H9 (cell line): ENCODE results near the gene LRRC8B. TPM values are rescaled to one million over a fixed set of nuclear protein-coding genes. Genes with fewer than 3 reads are reported as not detected.

Source experiments
- DNase-seq: peaks from one replicate; pipeline ENCODE4 v3.0.0-alpha.2; 2017
- H2AFZ ChIP-seq: one replicate; pipeline ENCODE4 v1.6.1; 2013; ENCODE audit warnings: mild to moderate bottlenecking, low read length, control low read depth, moderate library complexity
- H2AK5ac ChIP-seq: 2 replicates; pipeline ENCODE4 v1.6.1; 2013; ENCODE audit warnings: low read length, control low read depth, mixed read lengths; ENCODE audit not compliant: insufficient read length
- H2BK120ac ChIP-seq: one replicate; pipeline ENCODE4 v1.6.1; 2013; ENCODE audit warnings: low read depth, mild to moderate bottlenecking, low read length, control low read depth, inconsistent platforms; ENCODE audit not compliant: poor library complexity, severe bottlenecking
- H2BK12ac ChIP-seq: 2 replicates; pipeline ENCODE4 v1.6.1; 2013; ENCODE audit warnings: low read length, control low read depth, mixed read lengths, low read depth; ENCODE audit not compliant: insufficient read length
- H2BK15ac ChIP-seq: 2 replicates; pipeline ENCODE4 v1.6.1; 2013; ENCODE audit warnings: low read depth, low read length, control low read depth
- H2BK20ac ChIP-seq: one replicate; pipeline ENCODE4 v1.6.1; 2013; ENCODE audit warnings: low read depth, mild to moderate bottlenecking, low read length, control low read depth, inconsistent platforms; ENCODE audit not compliant: poor library complexity, severe bottlenecking
- H2BK5ac ChIP-seq: 2 replicates; pipeline ENCODE4 v1.6.1; 2013; ENCODE audit warnings: low read length, control low read depth, mixed read lengths; ENCODE audit not compliant: insufficient read length
- H3K14ac ChIP-seq: 2 replicates; pipeline ENCODE4 v1.6.1; 2013; ENCODE audit warnings: low read length, control low read depth; ENCODE audit not compliant: insufficient read depth
- H3K18ac ChIP-seq: 2 replicates; pipeline ENCODE4 v1.6.1; 2013; ENCODE audit warnings: low read depth, mild to moderate bottlenecking, mixed read lengths, low read length, control low read depth; ENCODE audit not compliant: insufficient read length
- H3K23ac ChIP-seq: 2 replicates; pipeline ENCODE4 v1.6.1; 2013; ENCODE audit warnings: low read length, control low read depth, mixed read lengths, low read depth; ENCODE audit not compliant: insufficient read length
- H3K23me2 ChIP-seq: 2 replicates; pipeline ENCODE4 v1.6.1; 2013; ENCODE audit warnings: low read depth, mild to moderate bottlenecking, mixed read lengths, low read length, control low read depth; ENCODE audit not compliant: insufficient read length, poor library complexity, severe bottlenecking
- H3K27ac ChIP-seq: 2 replicates; pipeline ENCODE4 v1.5.1; 2013; ENCODE audit warnings: low read length, control low read depth, mixed read lengths, low read depth; ENCODE audit not compliant: insufficient read length
- H3K27me3 ChIP-seq: 2 replicates; pipeline ENCODE4 v1.6.1; 2013; ENCODE audit warnings: low read length, control low read depth, inconsistent platforms; ENCODE audit not compliant: insufficient read depth
- H3K4ac ChIP-seq: 2 replicates; pipeline ENCODE4 v1.6.1; 2013; ENCODE audit warnings: low read depth, mild to moderate bottlenecking, control low read depth, inconsistent platforms, low read length, moderate library complexity
- H3K4me1 ChIP-seq: 2 replicates; pipeline ENCODE4 v1.6.1; 2013; ENCODE audit warnings: low read length, control low read depth, inconsistent platforms; ENCODE audit not compliant: insufficient read depth
- H3K4me2 ChIP-seq: 2 replicates; pipeline ENCODE4 v1.6.1; 2013; ENCODE audit warnings: low read length, control low read depth, mixed read lengths; ENCODE audit not compliant: insufficient read length, insufficient read depth
- H3K56ac ChIP-seq: 2 replicates; pipeline ENCODE4 v1.6.1; 2013; ENCODE audit warnings: low read depth, mild to moderate bottlenecking, mixed read lengths, low read length, control low read depth; ENCODE audit not compliant: insufficient read length
- H3K79me1 ChIP-seq: 2 replicates; pipeline ENCODE4 v1.6.1; 2013; ENCODE audit warnings: low read depth, mild to moderate bottlenecking, moderate library complexity, low read length, control low read depth, inconsistent platforms; ENCODE audit not compliant: insufficient read depth, poor library complexity, severe bottlenecking
- H3K79me2 ChIP-seq: 2 replicates; pipeline ENCODE4 v1.6.1; 2013; ENCODE audit warnings: low read length, control low read depth, inconsistent platforms; ENCODE audit not compliant: insufficient read depth
- H3K9ac ChIP-seq: 2 replicates; pipeline ENCODE4 v1.6.1; 2013; ENCODE audit warnings: low read length, control low read depth, mixed read lengths; ENCODE audit not compliant: insufficient read length; ENCODE audit errors: extremely low read depth
- H3K9me3 ChIP-seq: one replicate; pipeline ENCODE4 v1.6.1; 2013; ENCODE audit warnings: low read depth, low read length, inconsistent platforms; ENCODE audit not compliant: control insufficient read depth
- H3T11ph ChIP-seq: one replicate; pipeline ENCODE4 v1.6.1; 2013; ENCODE audit warnings: mild to moderate bottlenecking, low read length, control low read depth, inconsistent platforms
- H4K20me1 ChIP-seq: one replicate; pipeline ENCODE4 v1.6.1; 2013; ENCODE audit not compliant: control insufficient read depth, insufficient read length, insufficient read depth
- H4K5ac ChIP-seq: 2 replicates; pipeline ENCODE4 v1.6.1; 2013; ENCODE audit warnings: low read depth, mild to moderate bottlenecking, mixed read lengths, low read length, control low read depth; ENCODE audit not compliant: insufficient read length
- H4K8ac ChIP-seq: replicated peaks from 2 replicates; pipeline ENCODE4 v1.6.1; 2013; ENCODE audit warnings: low read length, control low read depth, mixed read lengths, low read depth; ENCODE audit not compliant: insufficient read length
- H4K91ac ChIP-seq: 2 replicates; pipeline ENCODE4 v1.6.1; 2013; ENCODE audit warnings: low read depth, mild to moderate bottlenecking, moderate library complexity, mixed read lengths, low read length, control low read depth; ENCODE audit not compliant: insufficient read length
- H3K27ac Mint-ChIP-seq, 3 experiments: 2 replicates in 2 of 3; 3 replicates in 1 of 3; pipeline ENCODE4 v1.8.0; 2020 to 2021; ENCODE audit warnings: mixed read lengths in 3 of 3, mild to moderate bottlenecking in 1 of 3, moderate library complexity in 1 of 3
- H3K27me3 Mint-ChIP-seq: 2 replicates; pipeline ENCODE4 v1.8.0; 2021; ENCODE audit warnings: low read depth, mild to moderate bottlenecking, moderate library complexity, mixed read lengths
- H3K36me3 Mint-ChIP-seq, 3 experiments: 2 replicates in 2 of 3; 3 replicates in 1 of 3; pipeline ENCODE4 v1.8.0; 2020 to 2021; ENCODE audit warnings: low read depth in 3 of 3, mixed read lengths in 3 of 3; ENCODE audit not compliant: insufficient read depth in 1 of 3
- H3K4me1 Mint-ChIP-seq, 2 experiments: 2 replicates each; pipeline ENCODE4 v1.8.0; 2020; ENCODE audit warnings: mixed read lengths in 2 of 2
- H3K4me3 Mint-ChIP-seq, 2 experiments: 2 replicates in 1 of 2; 3 replicates in 1 of 2; pipeline ENCODE4 v1.8.0; 2020 to 2021; ENCODE audit warnings: mild to moderate bottlenecking in 2 of 2, mixed read lengths in 2 of 2, moderate library complexity in 1 of 2
- H3K9me3 Mint-ChIP-seq, 2 experiments: 2 replicates in 1 of 2; 3 replicates in 1 of 2; pipeline ENCODE4 v1.8.0; 2020; ENCODE audit warnings: mild to moderate bottlenecking in 2 of 2, mixed read lengths in 2 of 2, moderate library complexity in 1 of 2
- WGBS: extraction: QIAGEN DNeasy Blood & Tissue Kit; methylation state at CpG from one replicate; pipeline ENCODE4 v1.1.7; 2013; ENCODE audit warnings: missing lambda C conversion rate, low lambda C conversion rate, mixed read lengths; ENCODE audit not compliant: insufficient read length; ENCODE audit errors: extremely low coverage; 5-methylcytosine and 5-hydroxymethylcytosine counted together
- total RNA-seq: library from RNA; stranded (reverse); gene quantifications from 2 replicates; pipeline ENCODE4 v1.2.1, GENCODE V29; 2021
- TF ChIP-seq, protein P1 (sequence below): fragments of 200-600 bp; sonication (generic); conservative IDR thresholded peaks from 3 replicates; pipeline ENCODE4 v1.8.0; 2021; ENCODE audit warnings: antibody characterized with exemption, mild to moderate bottlenecking

LRRC8B gene
- total RNA-seq, 1 experiment from 2014 or later = 33.2 TPM

- H3K79me2 ChIP-seq = no peaks in the 10 kb centered on the region
- peaks cover 10% of the 10 kb centered on the region; the same call in 1 of the 2 replicates for H3K4me1 ChIP-seq
- no peak overlapping the region for H2BK20ac ChIP-seq
- no peaks in the 10 kb centered on the region for H4K20me1 ChIP-seq
- H3K23me2 ChIP-seq = no peaks in the 10 kb centered on the region
- no peaks in the 10 kb centered on the region for H3K9me3 ChIP-seq
- TF ChIP-seq, protein P1, sequence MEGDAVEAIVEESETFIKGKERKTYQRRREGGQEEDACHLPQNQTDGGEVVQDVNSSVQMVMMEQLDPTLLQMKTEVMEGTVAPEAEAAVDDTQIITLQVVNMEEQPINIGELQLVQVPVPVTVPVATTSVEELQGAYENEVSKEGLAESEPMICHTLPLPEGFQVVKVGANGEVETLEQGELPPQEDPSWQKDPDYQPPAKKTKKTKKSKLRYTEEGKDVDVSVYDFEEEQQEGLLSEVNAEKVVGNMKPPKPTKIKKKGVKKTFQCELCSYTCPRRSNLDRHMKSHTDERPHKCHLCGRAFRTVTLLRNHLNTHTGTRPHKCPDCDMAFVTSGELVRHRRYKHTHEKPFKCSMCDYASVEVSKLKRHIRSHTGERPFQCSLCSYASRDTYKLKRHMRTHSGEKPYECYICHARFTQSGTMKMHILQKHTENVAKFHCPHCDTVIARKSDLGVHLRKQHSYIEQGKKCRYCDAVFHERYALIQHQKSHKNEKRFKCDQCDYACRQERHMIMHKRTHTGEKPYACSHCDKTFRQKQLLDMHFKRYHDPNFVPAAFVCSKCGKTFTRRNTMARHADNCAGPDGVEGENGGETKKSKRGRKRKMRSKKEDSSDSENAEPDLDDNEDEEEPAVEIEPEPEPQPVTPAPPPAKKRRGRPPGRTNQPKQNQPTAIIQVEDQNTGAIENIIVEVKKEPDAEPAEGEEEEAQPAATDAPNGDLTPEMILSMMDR = no peak
- H3K4me2 ChIP-seq = no peak overlapping the region
- H2AK5ac ChIP-seq = no peak overlapping the region
- no peak overlapping the region for H3T11ph ChIP-seq
- no peak overlapping the region for H3K23ac ChIP-seq
- no peak overlapping the region for H4K8ac ChIP-seq
- H3K4me3 Mint-ChIP-seq = no peak overlapping the region
- no peak overlapping the region for H4K91ac ChIP-seq
- H3K9me3 Mint-ChIP-seq = no peaks in the 10 kb centered on the region; a peak in 1 of 5 replicates
- H3K56ac ChIP-seq = no peak overlapping the region
- H2BK15ac ChIP-seq = no peak overlapping the region
- WGBS = no CpG with 5 or more reads among the region's 4 CpGs
- no peak overlapping the region for H3K14ac ChIP-seq
- H3K4me1 Mint-ChIP-seq = peaks cover 55 to 62% of the 10 kb centered on the region in 2 experiments
- no peak overlapping the region for H3K4ac ChIP-seq
- H3K27ac Mint-ChIP-seq = 0 out of 7 replicates have a peak overlapping the region, but pooled peaks of 1 of the 3 experiments have one; percentile 67
- H4K5ac ChIP-seq = no peak overlapping the region
- no peak overlapping the region for H3K18ac ChIP-seq
- H3K27me3 Mint-ChIP-seq = no peaks in the 10 kb centered on the region
- no peak for DNase-seq
- H3K79me1 ChIP-seq = no peaks in the 10 kb centered on the region
- H3K27ac ChIP-seq = no peak overlapping the region
- H3K27me3 ChIP-seq = no peaks in the 10 kb centered on the region
- no peak overlapping the region for H2BK120ac ChIP-seq
- H2BK12ac ChIP-seq = no peak overlapping the region
- H2AFZ ChIP-seq = no peak overlapping the region
- no peak overlapping the region for H2BK5ac ChIP-seq
- H3K9ac ChIP-seq = no peak overlapping the region
- H3K36me3 Mint-ChIP-seq = peaks cover 0 to 9% (median 7%) of the 10 kb centered on the region in 3 experiments; a peak in 5 of 7 replicates
Observed at GRCh38 chr1:89594096-89594740, 69.6 kb downstream of the LRRC8B start.
